Gastrocnemius medialis (tissue), 4 donors: Measurements from ENCODE around the gene SLC30A10. TPM values are rescaled to one million over a fixed set of nuclear protein-coding genes. Genes with fewer than 3 reads are reported as not detected.

Experiments
- ATAC-seq, 2 donors: fragments of 150-250 bp; one replicate each; pipeline ENCODE4 v1.9.1; 2016
- DNase-seq, 2 donors: peaks; one replicate each; pipeline ENCODE4 v3.0.0-alpha.2; 2019
- H3K27ac ChIP-seq, 4 donors: fragments of 200-600 bp; sonication (generic); 1 replicate in 1 of 4; 2 replicates in 3 of 4; pipeline ENCODE4 v1.5.1; 2016 to 2018; ENCODE audit warnings: mild to moderate bottlenecking in 2 of 4, moderate library complexity in 1 of 4
- H3K27me3 ChIP-seq, 3 donors: fragments of 200-600 bp; sonication (generic) in 2 of 3; 1 replicate in 1 of 3; 2 replicates in 2 of 3; pipeline versions ENCODE4 v1.5.1 to v1.6.0; 2016 to 2019; ENCODE audit warnings: mild to moderate bottlenecking in 1 of 3, moderate library complexity in 1 of 3
- H3K36me3 ChIP-seq, 2 donors: fragments of 200-600 bp; sonication (generic) in 1 of 2; one replicate each; pipeline ENCODE4 v1.5.1; 2017 to 2018
- H3K4me1 ChIP-seq, 2 donors: fragments of 200-600 bp; sonication (generic) in 1 of 2; one replicate each; pipeline ENCODE4 v1.5.1; 2016 to 2017; ENCODE audit warnings: mild to moderate bottlenecking in 2 of 2
- H3K4me3 ChIP-seq, 4 donors: fragments of 200-600 bp; sonication (generic) in 3 of 4; 1 replicate in 1 of 4; 2 replicates in 3 of 4; pipeline ENCODE4 v1.5.1; 2016 to 2019; ENCODE audit warnings: mild to moderate bottlenecking in 2 of 4
- H3K9me3 ChIP-seq, 3 donors: fragments of 200-600 bp; sonication (generic) in 2 of 3; 1 replicate in 1 of 3; 2 replicates in 2 of 3; pipeline ENCODE4 v1.5.1; 2016 to 2019
- CTCF ChIP-seq, 5 experiments: fragments of 450-650 bp in 3 of 5; fragments of 200-600 bp in 2 of 5; sonication (generic) in 2 of 5; IDR thresholded peaks in 4 of 5; conservative IDR thresholded peaks in 1 of 5; 1 replicate in 4 of 5; 2 replicates in 1 of 5; pipeline ENCODE4 v1.5.1; 2016 to 2019; ENCODE audit warnings: antibody characterized with exemption in 5 of 5, mild to moderate bottlenecking in 3 of 5, moderate library complexity in 3 of 5
- POLR2A ChIP-seq, 2 donors: fragments of 450-650 bp; IDR thresholded peaks; one replicate each; pipeline ENCODE4 v1.6.1; 2017; ENCODE audit warnings: antibody characterized with exemption in 2 of 2, mild to moderate bottlenecking in 2 of 2, moderate library complexity in 2 of 2
- in situ Hi-C, 4 donors: fragments of 200-750 bp; cut with MboI; loops; one replicate each; pipeline versions ENCODE4 v1.15.0 to v1.8.0; 2017; ENCODE audit warnings: low sequenced_read_pairs in 4 of 4
- intact Hi-C: fragments of 100-400 bp; cut with DNase I; formaldehyde crosslinking; loops from one replicate; pipeline ENCODE4 v1.15.1; 2023; ENCODE audit warnings: low total_unique reads
- total RNA-seq, 4 donors: library from RNA; depleted of rRNA; stranded (reverse); fragments of >200 nt; gene quantifications; one replicate each; pipeline versions ENCODE4 v1.1.0 to v1.2.3, GENCODE V29; 2016

Gene SLC30A10
- total RNA-seq, 4 donors from 2014 or later: not detected

GRCh38 chr1:219931033-219931432, 2.7 kb upstream of the SLC30A10 start:
- in situ Hi-C loops: no loop called here
- TF ChIP-seq POLR2A (IDR thresholded peaks at IDR 0.05) (no peak), CTCF (IDR thresholded peaks at IDR 0.05 in 4 of 5, conservative IDR thresholded peaks at IDR 0.05 in 1 of 5) (no peak)
- Histone ChIP-seq H3K27me3 (peaks cover 0 to 23% (median 8%) of the 10 kb centered on the region in 3 donors), H3K4me1 (peaks cover 0 to 6% of the 10 kb centered on the region in 2 donors), H3K27ac (no peak overlapping the region), H3K9me3 (no peaks in the 10 kb centered on the region), H3K36me3 (no peaks in the 10 kb centered on the region), H3K4me3 (no peak overlapping the region)
- intact Hi-C loops: no loop called here
- ATAC-seq (no peak), DNase-seq (no peak)

GRCh38 chr1:219928791-219929118, 398 bp upstream of the SLC30A10 start:
- H3K9me3 ChIP-seq: no peaks in the 10 kb centered on the region
- H3K4me3 ChIP-seq: peak overlapping the region in 2 of 4 donors; percentile 41 to 44
- DNase-seq (no peak), ATAC-seq (no peak)
- peaks cover 0 to 23% (median 8%) of the 10 kb centered on the region in 3 donors for H3K27me3 ChIP-seq
- H3K4me1 ChIP-seq: peaks cover 0 to 6% of the 10 kb centered on the region in 2 donors
- no peak overlapping the region for H3K27ac ChIP-seq
- in situ Hi-C loops: no loop called here
- TF ChIP-seq POLR2A (IDR thresholded peaks at IDR 0.05) (no peak), CTCF (IDR thresholded peaks at IDR 0.05 in 4 of 5, conservative IDR thresholded peaks at IDR 0.05 in 1 of 5) (no peak)
- intact Hi-C loops: no loop called here
- no peaks in the 10 kb centered on the region for H3K36me3 ChIP-seq

DNA sequence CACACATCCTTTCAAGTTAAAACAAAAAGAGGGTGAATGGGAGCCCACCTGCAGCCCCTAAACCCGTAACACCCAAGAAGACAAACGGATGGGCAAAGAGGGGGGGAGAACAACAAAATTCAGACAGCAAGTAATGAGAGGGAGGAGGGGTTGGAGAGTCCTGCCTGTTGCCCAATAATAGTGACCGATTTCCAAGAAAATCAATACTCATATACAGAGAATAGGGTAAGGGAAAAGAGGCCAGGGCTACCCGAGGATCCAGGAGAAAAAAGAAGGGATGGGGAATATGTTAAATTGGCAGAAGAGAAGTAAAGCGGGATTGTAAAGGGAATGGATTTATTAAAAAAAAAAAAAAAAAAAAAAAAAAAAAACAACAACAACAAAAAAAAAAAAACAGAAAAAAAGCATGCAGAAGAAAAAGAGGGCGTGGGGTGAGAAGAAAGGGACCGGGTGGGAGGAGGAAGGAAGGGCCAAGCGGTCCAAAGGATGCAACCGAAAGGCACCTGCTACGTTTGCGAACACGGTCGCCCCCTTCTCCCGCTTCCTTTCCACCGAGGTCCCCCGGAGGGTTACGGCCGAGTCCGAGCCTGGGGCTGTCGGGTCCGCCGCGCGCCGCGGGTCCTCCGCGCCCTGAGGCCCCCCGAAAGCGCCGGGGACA, 930 bp downstream of the SLC30A10 start:
- Histone ChIP-seq H3K4me1 (peaks cover 0 to 6% of the 10 kb centered on the region in 2 donors), H3K36me3 (no peaks in the 10 kb centered on the region), H3K27ac (no peak overlapping the region), H3K4me3 (peak overlapping the region; percentile 19 to 52 (median 42)), H3K9me3 (no peaks in the 10 kb centered on the region), H3K27me3 (peaks cover 0 to 23% (median 8%) of the 10 kb centered on the region in 3 donors)
- TF ChIP-seq POLR2A (IDR thresholded peaks at IDR 0.05): no peak
- TF ChIP-seq CTCF (IDR thresholded peaks at IDR 0.05 in 4 of 5, conservative IDR thresholded peaks at IDR 0.05 in 1 of 5): no peak
- DNase-seq (no peak), ATAC-seq (no peak)
- intact Hi-C loops (no loop called here), in situ Hi-C loops (no loop called here)

GRCh38 chr1:219926363-219926998, 1.9 kb downstream of the SLC30A10 start:
- TF ChIP-seq POLR2A (IDR thresholded peaks at IDR 0.05): no peak
- intact Hi-C loops: no loop called here
- Histone ChIP-seq H3K4me1 (peaks cover 0 to 6% of the 10 kb centered on the region in 2 donors), H3K36me3 (no peaks in the 10 kb centered on the region), H3K27ac (no peak overlapping the region), H3K9me3 (no peaks in the 10 kb centered on the region), H3K4me3 (no peak overlapping the region), H3K27me3 (peaks cover 0 to 23% (median 8%) of the 10 kb centered on the region in 3 donors)
- DNase-seq (no peak), ATAC-seq (no peak)
- in situ Hi-C loops: no loop called here

- peaks cover 0 to 23% (median 8%) of the 10 kb centered on the region in 3 donors for H3K27me3 ChIP-seq
- no peak overlapping the region for H3K27ac ChIP-seq
- TF ChIP-seq POLR2A (IDR thresholded peaks at IDR 0.05): no peak
- no peak for TF ChIP-seq CTCF (IDR thresholded peaks at IDR 0.05 in 4 of 5, conservative IDR thresholded peaks at IDR 0.05 in 1 of 5)
- no peak for ATAC-seq
- no peaks in the 10 kb centered on the region for H3K9me3 ChIP-seq
- in situ Hi-C loops: no loop called here
- H3K4me1 ChIP-seq: peaks cover 0 to 6% of the 10 kb centered on the region in 2 donors
- H3K36me3 ChIP-seq: no peaks in the 10 kb centered on the region
- intact Hi-C loops: no loop called here
- DNase-seq: no peak
- no peak overlapping the region for H3K4me3 ChIP-seq
Observed at GRCh38 chr1:219924342-219924741, 4.0 kb downstream of the SLC30A10 start.
